HG03108 (cell line): Measurements from ENCODE around the gene SCTR.
A peak's percentile ranks its signal among the peaks of the same experiment; 100 is the strongest.

Experiments
- ATAC-seq: cut with Tn5 transposase; IDR thresholded peaks from one replicate; pipeline ENCODE4 v1.9.1; 2021; ENCODE audit warnings: moderate library complexity; ENCODE audit not compliant: unreplicated experiment

SCTR gene

DNA sequence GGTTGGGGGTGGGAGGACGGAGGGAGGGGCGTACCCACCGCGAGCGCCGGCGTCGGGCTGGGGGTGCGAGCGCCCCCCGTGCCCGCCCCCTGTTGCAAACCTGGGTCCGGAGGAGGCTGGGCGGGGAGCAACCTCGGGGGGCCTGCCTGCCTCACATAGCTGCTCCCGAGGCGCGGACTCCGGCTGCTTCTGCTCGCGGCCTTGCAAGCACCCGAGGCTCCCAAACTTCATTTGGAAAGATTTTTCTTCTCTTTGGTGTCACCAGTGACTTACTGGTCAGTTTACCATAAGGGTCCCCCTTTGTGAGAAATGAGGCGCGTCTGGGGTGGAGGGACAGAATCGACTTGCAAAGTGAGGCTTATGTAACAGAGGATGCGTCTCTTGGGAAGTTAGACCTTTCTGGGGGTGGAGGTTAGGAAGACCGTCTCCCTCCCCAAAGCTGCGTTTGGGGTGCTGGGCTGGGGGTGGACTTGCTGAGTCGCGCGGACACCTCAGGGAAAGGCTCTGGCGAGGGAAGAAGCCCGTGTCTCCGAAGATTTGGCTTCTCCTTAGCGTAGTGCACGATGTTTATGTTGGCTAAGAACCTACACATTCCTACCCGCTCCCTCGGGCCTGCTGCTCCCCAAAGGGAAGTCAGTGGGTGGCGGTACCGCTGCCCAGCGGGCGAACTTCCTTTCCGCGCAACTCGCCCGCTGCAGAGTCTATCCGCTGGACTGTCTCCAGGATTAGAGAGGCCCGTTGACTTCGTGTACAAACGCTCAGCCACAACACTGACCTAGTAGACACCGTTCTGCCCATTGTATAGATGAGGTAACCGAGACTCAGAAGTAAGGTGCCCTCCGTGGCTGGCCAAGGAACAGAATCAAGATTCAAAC is 92.1 kb downstream of the SCTR start:
- ATAC-seq: no peak

DNA sequence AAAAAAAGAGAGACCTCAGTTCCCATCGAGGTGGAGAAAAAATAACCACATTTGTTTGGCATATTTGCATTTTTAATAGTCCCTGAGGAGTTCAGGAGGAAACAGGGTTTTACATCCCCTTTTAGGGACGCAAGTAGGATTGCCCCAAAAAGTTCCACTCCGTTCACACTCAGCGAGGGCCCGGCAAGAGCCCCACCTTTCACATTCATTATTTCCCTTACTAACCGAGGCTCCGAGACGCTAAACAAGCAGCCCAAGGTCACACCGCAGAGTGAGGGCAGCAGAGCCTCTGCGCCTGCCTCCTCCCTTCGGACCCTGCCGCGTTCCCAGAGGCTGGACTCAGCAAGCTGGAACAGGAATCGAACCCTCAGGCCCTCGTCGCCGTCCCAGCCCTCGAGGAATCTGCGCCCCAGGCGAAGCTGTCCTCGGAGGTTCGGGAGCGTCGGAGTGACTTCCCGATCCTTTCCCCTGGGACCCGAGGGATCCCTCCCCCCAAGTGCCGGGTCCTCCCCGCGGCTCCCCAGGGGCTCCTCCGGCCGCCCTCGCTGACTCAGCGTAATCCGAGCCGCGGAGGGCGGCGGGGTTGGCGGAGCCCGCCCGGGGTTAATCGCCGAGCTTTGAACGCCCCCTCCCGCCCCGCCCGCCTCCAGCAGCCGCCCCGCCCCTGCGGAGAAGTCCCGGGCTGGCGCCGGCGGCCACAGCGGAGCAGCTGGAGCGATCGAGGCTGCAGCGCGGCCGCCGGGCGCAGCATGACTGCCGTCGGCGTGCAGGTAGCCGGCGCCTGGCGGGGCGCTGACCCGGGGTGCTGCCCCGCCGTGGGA is 92.9 kb downstream of the SCTR start, which contains the start of gene TMEM37:
Gene TMEM37, plus strand, starts transcription at position 700 of the 821 bp plus-strand sequence. Its CDS starts 50 bp downstream, at position 750.
- peak; percentile 62 for ATAC-seq

DNA sequence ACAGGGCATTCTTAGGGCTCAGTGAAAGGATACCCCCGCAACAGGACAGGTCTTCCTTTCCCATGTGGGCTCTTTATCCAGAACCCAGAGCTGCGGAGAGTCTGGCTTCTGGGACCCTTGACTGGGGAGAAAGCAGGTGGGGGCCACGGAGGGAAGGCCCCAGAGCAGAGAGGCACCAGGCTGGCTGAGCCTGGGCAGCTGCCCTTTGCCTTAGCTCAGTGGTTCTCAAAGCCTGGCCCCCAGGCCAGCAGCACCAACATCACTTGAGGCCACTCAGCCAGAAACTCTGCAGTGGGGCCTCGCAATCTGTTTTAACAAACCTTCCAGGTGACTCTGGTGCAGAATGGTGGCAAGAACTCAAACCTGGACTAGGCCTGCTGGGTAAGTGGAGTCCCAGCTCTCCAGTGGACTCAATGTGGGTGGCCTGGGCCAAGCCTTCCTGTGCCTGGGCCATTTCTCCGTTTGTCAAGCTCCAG is 94.2 kb downstream of the SCTR start:
- no peak for ATAC-seq

GRCh38 chr2:119429225-119429981 is 94.9 kb downstream of the SCTR start:
- no peak for ATAC-seq

DNA sequence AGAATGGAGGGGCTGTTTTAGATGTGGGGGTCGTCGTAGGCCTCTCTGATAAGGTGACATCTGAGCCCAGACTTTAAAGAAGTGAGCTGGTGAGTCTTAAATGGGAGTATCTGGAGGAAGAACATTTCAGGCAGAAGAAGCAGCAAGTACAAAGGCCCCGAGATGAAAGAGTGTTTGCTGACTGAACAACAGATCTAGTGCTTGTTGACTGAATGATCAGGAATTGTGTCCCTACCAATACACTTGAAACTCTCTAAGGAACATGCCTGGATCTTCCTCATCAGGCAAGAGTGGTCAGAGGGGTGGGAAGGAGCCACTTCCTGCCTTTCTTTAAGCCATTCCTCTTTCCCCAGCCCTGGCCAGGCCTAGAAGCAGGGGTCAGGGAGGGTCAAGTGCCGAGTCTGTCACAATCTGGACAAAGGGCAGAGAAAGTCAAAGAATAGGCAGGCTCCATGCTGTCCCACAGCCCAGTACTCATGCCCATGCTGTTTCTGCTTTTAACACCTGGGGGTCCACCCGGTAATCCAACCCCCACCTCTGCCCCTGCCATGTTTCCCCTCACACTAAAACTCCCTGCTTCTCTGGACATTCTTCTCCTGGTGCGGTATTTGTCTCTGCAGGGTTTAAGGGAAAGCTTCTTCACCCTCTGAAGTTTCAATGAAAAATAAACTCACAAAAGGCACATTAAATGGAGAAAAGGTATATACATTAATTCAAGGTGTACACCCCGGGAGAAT is 95.6 kb downstream of the SCTR start:
- ATAC-seq: no peak

DNA sequence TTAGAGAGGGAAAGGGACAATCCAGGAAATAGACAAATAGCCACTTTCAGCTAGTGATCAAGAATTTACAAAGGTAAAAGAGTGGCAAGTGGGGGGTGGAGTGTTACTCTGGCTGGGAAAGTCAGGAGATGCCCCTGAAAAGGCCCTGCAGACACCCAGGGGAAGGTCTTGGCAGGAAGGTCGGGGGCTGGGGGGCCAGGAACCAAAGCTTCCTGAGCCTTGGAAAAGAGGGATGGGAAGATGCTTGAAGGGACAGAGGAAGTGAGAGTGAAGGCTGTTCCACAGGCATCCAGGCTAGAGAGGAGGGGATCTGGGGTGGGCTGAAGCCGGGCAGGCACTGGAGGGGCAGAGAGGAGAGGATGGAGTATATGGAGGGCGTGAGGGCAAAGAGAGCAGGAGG is 96.5 kb downstream of the SCTR start:
- no peak for ATAC-seq

GRCh38 chr2:119426801-119427395 is 97.4 kb downstream of the SCTR start:
- ATAC-seq: no peak

DNA sequence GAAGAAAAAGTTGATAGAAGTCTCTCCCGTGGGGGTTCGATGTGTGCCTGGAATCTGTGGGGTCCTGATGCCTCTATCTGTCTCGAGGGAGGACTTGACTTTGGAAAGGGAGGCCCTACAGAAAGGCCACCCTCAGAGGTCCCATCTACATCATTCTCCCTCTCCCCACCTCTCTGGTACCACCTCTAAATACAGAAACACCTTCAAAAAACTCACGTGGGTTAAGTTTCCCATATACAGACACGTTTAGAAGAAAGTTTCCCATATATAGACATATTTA is 97.9 kb downstream of the SCTR start:
- no peak for ATAC-seq

DNA sequence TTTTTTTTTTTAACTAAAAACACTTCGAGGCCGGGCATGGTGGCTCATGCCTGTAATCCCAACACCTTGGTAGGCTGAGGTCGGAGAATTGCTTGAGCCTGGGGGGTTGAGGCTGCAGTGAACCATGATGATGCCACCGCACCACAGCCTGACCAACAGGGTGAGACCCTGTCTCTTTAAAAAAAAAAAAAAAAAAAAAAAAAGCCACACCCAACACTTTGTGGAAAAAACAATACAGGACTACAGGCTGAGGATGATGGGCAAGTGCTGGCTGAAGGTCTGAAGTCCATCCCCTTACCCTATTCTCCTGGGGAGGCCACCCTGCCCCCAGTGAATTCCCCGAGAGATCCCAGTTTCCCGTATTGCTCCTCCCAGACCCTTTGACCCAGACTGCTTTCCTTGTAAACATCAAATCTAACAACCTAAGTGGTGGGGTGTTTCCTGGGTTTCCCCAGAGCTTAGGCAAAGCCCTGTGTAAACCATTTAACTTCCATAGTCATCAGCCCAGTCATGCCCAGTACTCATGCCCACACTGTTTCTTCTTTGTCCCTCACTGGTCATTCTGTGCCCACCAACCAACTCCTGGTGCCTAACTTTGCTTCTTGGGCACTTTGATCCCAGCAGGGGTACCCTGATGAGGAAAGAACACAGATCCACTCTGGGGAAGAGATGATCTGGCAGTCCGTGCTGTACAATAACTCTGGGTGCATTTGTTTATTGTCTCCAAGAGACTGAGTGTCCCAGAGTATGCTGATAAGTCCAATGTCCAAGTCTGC is 98.5 kb downstream of the SCTR start:
- no peak for ATAC-seq

- no peak for ATAC-seq
These were observed 99.2 kb downstream of the SCTR start for GRCh38 chr2:119425119-119425405.

DNA sequence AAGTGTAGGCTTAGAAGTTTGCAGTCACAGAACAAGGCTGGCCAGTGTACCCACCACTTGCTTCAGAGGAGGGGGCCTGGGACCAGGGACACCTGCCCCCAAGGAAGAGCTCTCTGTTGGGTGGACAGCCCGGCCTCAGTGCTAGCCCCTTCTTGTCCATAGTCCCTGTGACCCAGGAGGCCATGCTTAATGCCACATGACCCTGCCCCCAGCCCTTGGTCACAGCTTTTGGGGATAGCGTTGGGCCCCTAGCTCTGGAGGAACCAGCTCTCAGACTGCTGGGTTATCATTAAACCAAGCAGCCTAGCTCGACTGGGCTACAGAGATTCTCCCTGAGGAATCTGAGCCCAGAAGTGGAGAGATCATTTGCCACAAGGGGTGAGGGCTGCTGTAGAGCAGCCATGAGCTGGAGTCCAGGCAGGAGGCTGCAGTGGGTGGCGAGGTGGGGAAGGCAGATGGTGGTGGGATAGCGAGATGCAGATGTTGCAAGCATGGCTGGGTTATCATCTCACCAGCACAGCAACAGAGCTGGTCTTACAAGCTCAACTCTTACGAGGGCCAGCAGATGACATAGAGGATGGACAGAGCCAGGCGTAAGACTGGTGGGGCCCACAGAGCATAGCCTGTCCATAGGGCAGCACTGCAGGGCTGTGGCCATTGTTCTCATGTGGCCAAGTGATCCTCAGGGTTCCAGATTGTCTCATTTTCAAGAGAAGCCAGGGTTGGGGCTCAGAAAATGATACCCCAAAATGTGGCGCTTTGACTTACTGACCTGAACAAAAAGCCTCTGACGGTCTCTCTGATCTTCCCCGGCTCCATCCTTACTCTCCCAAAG is 99.8 kb downstream of the SCTR start:
- ATAC-seq: no peak

- no peak for ATAC-seq
These were observed 100.5 kb downstream of the SCTR start for GRCh38 chr2:119423811-119424210.

GRCh38 chr2:119423108-119423444 is 101.2 kb downstream of the SCTR start:
- no peak for ATAC-seq

DNA sequence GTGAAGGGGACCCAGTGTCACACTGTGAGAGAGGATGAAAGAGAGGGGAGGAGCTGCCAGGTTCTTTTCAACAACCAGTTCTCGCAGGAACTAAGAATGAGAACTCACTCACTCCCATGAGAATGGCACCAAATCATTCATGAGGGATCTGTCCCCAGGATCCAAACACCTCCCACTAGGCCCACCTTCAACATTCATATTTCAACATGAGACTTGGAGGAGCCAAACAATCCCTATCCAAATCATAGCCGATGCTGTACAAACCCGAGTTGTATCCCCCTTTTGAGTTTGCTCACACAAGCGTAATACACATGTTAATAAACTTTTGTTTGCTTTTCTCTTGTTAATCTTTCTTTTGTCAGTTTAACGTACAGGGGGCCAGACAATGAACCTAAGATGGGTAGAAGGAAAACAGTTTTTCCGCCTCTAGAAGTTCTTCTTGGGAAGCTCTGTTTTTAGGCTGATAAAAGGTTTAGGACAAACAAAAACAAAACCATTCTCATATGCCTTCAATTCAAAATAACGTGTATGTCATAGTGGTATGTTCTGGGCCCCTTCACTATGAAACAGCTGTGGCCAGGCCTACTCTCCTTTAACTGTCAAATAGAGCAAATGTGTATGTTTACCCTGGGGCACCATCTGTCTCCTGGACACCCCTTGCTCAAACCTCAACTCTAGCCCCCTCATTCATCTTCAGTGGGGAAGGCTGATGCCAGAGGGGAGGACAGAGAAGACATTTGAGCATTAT is 101.7 kb downstream of the SCTR start:
- no peak for ATAC-seq

DNA sequence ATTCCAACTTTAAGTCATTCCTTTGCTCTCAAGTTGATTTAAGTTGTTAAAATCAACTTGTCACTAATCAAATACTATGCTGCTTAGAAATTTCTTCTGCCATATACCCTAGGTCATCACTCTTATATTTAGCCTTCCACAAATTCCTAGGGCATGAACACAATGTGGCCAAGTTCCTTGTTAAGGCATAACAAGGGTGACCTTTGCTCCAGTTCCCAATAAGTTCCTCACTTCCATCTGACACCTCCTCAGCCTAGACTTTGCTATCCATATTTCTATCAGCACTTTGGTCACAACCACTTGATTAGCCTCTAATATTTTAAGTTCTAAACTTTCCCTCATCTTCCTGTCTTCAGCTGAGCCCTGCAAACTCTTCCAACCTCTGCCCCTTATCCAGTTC is 102.5 kb downstream of the SCTR start:
- no peak for ATAC-seq

GRCh38 chr2:119421304-119421703 is 103.0 kb downstream of the SCTR start:
- ATAC-seq: no peak

- ATAC-seq: no peak
These were observed 104.3 kb downstream of the SCTR start for GRCh38 chr2:119419803-119420508.

GRCh38 chr2:119419065-119419464 is 105.2 kb downstream of the SCTR start:
- ATAC-seq: no peak
